GM19452 (cell line): ENCODE results near the gene GNRHR.
"Not testable (repeated sequence)": the region's sequence is repeated elsewhere in the genome, so short reads cannot be mapped to it uniquely, and the experiment has no call there.

Experiments used
- ATAC-seq: cut with Tn5 transposase; IDR thresholded peaks from one replicate; pipeline ENCODE4 v1.9.1; 2021; ENCODE audit not compliant: unreplicated experiment

GNRHR gene

GRCh38 chr4:67754288-67754687, at the start of gene GNRHR:
GNRHR (minus strand) TSS chr4:67754388; CDS start chr4:67754335, 53 bp downstream.
- no peak for ATAC-seq

GRCh38 chr4:67796810-67797209, 42.6 kb upstream of the GNRHR start:
- no peak for ATAC-seq

- ATAC-seq = no peak
Measured at GRCh38 chr4:67790721-67791120, 36.5 kb upstream of the GNRHR start.

GRCh38 chr4:67787311-67787710, 33.1 kb upstream of the GNRHR start:
- no peak for ATAC-seq

GRCh38 chr4:67785528-67785927, 31.3 kb upstream of the GNRHR start:
- ATAC-seq = no peak

DNA sequence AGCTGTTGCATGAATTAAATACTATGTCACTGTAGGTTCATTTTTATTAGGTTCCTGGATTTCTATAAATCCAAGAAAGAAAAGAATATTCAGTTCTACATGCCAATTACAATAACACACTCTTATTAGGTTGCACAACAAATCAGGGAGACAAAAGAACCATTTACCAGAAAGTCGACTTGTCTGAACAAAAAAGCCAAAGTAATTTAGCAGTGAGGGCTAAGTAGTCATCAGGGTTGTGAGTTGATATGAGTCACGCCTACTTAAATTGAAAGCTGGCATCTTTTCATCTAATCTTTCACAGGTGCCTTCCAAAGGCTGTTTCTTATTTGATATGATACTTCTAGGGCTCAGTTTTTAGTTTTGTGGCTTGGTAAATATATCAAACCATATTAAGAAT, 25.4 kb upstream of the GNRHR start:
- no peak for ATAC-seq

DNA sequence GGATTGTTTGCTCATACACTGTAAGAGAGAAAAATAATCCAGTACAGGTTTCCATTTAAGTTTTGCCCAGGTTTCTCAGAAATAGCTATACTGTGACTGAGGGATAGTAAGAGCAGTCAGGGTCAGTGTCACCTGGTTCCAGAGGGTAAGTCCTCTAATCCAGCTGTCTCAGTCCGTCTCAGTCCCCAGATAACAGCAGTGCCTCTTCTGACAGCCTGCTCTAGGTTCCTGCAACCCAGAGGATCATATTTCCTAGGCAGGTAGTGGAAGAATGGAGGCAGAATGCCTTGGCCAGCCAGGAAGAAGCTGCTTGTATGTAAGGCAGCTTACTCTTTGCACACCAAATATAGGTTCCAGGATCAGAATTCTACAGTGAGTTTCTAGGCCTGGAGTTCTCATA, 22.6 kb upstream of the GNRHR start:
- ATAC-seq = no peak

DNA sequence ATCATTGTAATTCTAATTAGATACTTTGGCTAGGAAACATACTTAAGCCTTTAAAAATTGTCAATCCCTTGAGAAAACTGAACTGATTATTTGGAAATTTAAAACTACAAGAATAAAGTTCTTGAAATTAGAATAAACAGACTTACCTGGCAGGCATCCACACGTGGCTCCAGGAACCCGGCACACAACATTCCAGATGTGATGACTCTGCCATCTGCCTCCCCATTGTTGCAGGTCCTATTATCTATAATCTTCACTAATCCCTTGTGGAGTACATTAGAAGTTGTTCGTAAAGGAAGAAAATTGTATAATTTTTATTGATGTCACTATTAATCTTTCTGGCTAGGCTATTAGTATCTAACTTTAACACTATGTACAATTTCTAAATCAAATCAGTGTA, 16.2 kb upstream of the GNRHR start:
- ATAC-seq = no peak

DNA sequence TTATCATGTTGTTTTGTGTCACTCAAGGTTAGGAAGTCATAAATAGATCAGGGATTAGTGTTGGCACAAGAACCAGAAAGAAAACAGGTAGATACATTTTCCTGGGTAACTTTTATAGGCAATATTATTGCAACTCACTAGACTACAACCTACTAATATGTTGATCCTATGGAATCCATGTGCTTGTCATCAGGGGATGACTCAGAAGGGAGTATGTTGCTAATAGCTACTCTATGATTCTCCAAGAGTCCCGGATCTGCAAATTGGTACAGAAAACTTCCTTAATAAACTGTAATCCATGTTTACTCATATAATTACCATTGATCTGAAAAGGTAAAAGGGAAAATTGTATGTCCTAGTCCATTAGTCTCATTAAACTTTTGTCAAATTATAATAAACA, 11.7 kb upstream of the GNRHR start:
- no peak for ATAC-seq

DNA sequence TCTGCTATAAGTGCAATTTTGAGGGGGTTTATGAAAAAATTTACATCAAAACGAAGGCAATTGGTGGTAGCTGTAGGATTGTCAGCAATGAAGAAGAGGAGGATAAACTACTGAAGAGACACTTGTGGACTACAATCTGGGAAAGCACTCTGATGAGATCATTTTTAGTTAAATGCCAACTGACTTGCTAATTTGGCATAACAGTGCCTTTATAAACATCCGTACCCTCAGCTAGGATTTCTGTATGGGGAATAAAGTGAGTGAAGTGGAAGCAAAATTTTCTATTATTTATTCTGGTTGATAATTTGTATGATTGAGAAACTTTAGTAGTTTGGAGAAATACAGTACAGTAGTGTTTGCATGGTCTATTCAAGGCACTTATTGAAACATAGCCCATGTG, 11.2 kb upstream of the GNRHR start:
- no peak for ATAC-seq

- ATAC-seq = no peak
Measured at GRCh38 chr4:67764183-67764582, 10.0 kb upstream of the GNRHR start.

DNA sequence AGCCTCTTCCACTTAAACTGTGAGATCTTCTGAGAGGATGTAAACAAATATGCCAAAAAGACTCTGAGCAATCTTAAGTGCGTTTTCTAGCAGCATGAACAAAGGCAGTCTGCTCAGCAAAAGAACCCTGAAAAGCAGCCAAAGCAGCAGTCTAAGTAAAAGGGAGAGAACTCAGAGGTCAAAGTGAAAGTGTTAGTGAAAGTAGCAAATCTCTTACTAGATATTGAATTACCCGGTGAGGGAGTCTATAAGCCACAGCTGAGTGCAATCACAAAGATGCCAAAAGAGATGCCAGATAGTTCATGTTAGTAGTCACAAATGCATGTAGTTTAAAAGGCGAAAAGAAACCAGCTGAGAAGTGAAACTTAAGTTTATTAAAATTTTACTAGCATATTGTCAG, 7.9 kb upstream of the GNRHR start:
- ATAC-seq = peak; percentile 97

DNA sequence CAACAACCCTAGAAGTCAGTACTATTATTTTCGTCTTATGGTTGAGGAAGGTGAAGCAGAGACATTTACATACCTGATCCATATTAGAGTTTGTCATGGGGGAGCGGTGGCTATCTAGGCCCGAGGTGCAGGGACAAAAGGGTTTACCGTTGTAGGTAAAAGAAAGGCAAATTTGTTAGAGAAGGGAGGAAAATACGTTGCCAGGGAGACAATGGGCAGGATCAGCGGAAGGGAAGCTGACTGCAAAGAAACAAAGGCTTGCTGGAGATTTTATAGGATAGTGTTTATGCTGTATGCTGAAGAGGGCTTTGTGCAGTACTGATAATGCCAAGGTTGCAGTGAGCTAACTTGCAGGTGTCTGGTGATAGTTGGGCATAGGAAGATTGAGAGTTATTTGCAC, 2.8 kb upstream of the GNRHR start:
- not testable (repeated sequence) for ATAC-seq

DNA sequence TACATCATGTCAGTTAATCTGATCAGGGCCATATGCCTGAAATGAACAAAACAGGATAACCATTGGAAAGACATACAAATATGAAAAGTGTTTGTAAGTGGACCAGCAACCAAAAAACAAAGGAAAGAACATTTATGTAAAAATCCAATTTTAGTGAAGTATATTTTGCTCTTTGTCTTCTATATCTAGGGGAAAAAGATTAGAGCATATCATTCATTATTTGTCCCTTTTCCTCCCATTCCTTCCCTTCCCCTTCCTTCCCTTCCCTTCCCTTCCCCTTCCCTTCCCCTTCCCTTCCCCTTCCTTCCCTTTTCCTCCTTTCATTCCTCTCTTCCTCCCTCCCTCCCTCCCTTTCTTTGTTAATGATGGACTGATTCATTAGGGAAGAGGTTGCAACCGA, 1.8 kb upstream of the GNRHR start:
- no peak for ATAC-seq

- ATAC-seq = no peak
Measured at GRCh38 chr4:67751260-67751659, 2.9 kb downstream of the GNRHR start.

DNA sequence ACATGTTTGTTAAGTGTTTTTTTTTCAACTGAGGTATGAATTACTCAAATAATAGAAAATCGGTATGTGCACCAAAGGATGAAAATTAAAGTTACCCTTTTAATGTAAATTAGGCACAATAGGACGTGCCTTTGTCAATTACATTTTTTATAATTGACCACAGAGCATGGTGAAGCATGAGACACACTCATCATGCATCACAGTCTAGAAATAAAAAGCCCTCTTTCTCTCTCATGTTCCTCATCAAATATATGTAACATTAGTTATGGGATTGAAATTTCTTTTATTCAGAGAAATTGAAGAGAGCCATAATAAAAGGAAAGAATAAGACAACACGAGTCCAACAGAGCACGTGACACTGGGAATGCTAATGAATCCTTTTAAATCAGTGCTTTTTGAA, 3.5 kb downstream of the GNRHR start:
- ATAC-seq = no peak

DNA sequence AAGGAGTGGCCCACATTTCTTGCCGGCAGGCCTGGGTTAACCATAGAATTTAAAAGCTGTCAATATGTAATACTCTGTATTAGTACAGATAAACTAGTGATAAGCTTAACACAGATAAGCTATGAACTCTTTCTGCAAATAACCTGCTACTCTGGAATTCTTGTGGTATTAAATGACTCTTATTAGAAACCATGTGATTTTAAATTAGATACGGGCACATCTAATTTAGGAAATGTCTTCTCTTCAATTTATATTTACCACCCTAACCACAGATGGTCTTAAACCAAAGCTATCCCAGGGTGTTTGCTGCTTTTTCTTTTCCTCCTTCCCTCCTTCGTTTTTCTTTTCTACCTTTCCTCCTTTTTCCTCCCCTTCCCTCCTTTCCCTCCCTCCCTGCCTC, 4.9 kb downstream of the GNRHR start:
- ATAC-seq = no peak

DNA sequence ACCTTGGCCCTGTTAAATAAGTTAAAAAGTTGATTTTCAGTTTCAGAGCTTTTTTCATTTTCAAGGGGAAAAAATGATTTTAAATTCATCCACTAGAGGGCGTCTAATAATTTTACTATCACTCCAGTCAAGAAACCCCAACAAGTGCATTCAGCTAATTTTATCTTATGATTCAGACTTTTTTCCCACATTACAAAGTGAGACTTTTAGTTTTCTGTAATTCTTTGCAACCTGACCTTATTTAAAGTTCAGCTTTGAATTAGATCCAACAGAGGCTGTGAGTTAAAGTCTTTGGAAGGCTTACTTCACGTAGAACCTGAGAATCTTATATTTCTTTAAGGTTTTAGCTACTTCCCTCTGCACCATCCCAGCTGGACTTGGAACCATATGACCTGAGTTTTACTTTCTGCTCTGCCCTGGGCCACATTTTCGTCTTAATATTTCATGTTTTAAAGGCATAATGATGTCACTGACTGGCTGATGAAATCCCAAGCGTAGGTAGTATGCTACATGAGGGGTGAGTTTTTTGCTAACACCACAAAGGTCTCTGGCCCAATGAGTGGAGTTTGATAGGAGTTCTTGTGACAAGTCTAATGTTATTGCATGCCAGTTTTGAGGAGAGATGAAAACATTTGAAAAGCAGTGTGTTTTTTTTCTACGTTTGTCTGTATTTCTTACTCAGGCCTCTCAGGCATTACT, 7.2 kb downstream of the GNRHR start:
- no peak for ATAC-seq

DNA sequence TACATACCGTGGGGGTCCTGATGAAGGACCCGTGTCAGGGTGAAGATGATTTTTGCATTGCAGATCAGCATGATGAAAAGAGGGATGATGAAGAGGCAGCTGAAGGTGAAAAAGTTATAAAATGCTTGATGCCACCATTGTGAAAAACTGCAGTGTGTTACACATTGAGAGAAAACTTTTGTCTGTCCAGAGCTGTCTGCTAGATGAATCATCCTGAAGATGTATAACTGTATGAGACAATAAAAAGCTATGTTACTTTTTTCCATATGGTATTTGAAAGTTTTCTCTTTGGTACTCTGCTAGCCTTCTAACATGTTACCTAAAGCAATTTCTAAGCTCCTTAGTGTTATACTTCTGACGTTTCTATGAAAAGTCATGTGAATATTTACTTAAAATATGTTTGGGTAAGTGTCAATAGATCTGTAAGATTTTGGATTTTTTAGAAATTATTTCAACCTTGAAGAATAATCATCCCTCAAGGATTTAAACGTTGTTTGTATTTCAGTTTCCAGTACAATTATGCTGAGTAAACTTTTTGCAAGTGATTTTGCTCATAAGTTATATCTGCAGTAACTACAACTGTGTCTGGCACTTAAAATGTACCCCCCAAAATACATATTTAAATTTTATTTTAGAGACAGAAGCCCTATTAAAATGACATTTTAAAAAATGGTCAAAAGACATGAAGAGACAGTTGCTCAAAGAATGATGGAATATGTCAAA, 9.5 kb downstream of the GNRHR start:
- ATAC-seq = no peak

DNA sequence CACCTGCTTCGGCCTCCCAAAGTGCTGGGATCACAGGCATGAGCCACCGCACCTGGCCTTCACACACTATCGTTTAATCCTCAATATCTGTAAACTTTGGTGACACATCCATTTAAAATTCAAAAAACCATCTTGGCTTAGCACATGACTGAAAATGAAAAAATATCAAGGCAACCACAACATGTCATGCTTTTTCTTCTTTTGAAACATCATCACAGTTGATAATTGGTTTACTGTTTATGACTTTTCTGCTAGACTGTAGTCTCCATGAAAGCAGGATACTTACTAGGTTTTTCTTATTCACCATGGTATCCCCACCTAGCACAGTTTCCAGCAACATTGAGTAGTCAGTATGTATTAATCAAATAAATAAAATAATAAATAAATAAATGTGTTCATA, 11.0 kb downstream of the GNRHR start:
- no peak for ATAC-seq

DNA sequence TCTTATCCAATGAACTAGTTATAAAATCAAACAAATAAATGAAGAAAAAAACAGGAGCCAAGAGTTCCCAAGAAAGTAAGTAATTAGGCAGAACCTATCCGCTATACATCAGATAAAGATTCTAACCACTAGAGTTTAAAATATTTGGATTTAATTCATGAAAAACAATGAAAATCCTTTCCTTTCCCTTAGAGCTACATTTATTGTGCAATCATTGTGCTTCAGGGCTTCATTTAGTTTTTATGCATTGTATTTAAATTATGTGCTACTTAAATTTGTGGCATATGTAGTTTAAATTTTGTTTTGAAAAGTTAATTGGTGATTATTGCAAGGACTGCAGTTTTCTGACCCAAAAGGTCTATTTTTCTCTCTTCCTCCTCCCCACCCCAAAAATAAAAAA, 17.9 kb downstream of the GNRHR start:
- ATAC-seq = no peak

- no peak for ATAC-seq
Measured at GRCh38 chr4:67735325-67735724, 18.9 kb downstream of the GNRHR start.

- not testable (repeated sequence) for ATAC-seq
Measured at GRCh38 chr4:67730511-67730910, 23.7 kb downstream of the GNRHR start.
